ENCODE data around the gene CLNK.

Gene CLNK

GRCh38 chr4:10613926-10614478, 70.6 kb downstream of the CLNK start:
- Histone ChIP-seq H3K36me3 (ENCODE audit: insufficient read depth, insufficient read length, low read length) (no peaks in the 10 kb centered on the region), H3K4me3 (ENCODE audit: insufficient read length, low read depth) (no peak overlapping the region), H3K9me3 (ENCODE audit: insufficient read depth, low read length) (peaks cover 23% of the 10 kb centered on the region), H3K9ac (ENCODE audit: insufficient read length, low read depth) (no peak overlapping the region), H3K27me3 (ENCODE audit: insufficient read depth, insufficient read length) (no peaks in the 10 kb centered on the region), H3K4me1 (ENCODE audit: insufficient read depth, insufficient read length) (no peaks in the 10 kb centered on the region)
- DNase-seq (ENCODE audit: low read depth, low spot score), result no peak
- no peak for TF ChIP-seq ZNF274 (IDR thresholded peaks at IDR 0.05; ENCODE audit: low read depth, low read length)
- TF ChIP-seq SUZ12 (IDR thresholded peaks at IDR 0.05; ENCODE audit: extremely low read depth, insufficient read depth, insufficient read length), result no peak
- TF ChIP-seq YY1 (IDR thresholded peaks at IDR 0.05; ENCODE audit: insufficient read depth, insufficient read length), result no peak

- no peak for TF ChIP-seq YY1 (IDR thresholded peaks at IDR 0.05; ENCODE audit: insufficient read depth, insufficient read length)
- no peak for TF ChIP-seq ZNF274 (IDR thresholded peaks at IDR 0.05; ENCODE audit: low read depth, low read length)
- TF ChIP-seq SUZ12 (IDR thresholded peaks at IDR 0.05; ENCODE audit: extremely low read depth, insufficient read depth, insufficient read length), result no peak
- H3K27me3 ChIP-seq (ENCODE audit: insufficient read depth, insufficient read length), result no peaks in the 10 kb centered on the region
- no peak overlapping the region for H3K4me3 ChIP-seq (ENCODE audit: insufficient read length, low read depth)
- H3K9ac ChIP-seq (ENCODE audit: insufficient read length, low read depth), result no peak overlapping the region
- no peak for DNase-seq (ENCODE audit: low read depth, low spot score)
- peaks cover 23% of the 10 kb centered on the region for H3K9me3 ChIP-seq (ENCODE audit: insufficient read depth, low read length)
- no peaks in the 10 kb centered on the region for H3K4me1 ChIP-seq (ENCODE audit: insufficient read depth, insufficient read length)
- no peaks in the 10 kb centered on the region for H3K36me3 ChIP-seq (ENCODE audit: insufficient read depth, insufficient read length, low read length)
Measured at GRCh38 chr4:10612476-10612875, 72.1 kb downstream of the CLNK start.

GRCh38 chr4:10611673-10612072, 72.9 kb downstream of the CLNK start:
- H3K9ac ChIP-seq (ENCODE audit: insufficient read length, low read depth), result no peak overlapping the region
- DNase-seq (ENCODE audit: low read depth, low spot score), result no peak
- no peak overlapping the region for H3K4me3 ChIP-seq (ENCODE audit: insufficient read length, low read depth)
- TF ChIP-seq SUZ12 (IDR thresholded peaks at IDR 0.05; ENCODE audit: extremely low read depth, insufficient read depth, insufficient read length) (no peak), ZNF274 (IDR thresholded peaks at IDR 0.05; ENCODE audit: low read depth, low read length) (no peak), YY1 (IDR thresholded peaks at IDR 0.05; ENCODE audit: insufficient read depth, insufficient read length) (no peak)
- no peaks in the 10 kb centered on the region for H3K27me3 ChIP-seq (ENCODE audit: insufficient read depth, insufficient read length)
- no peaks in the 10 kb centered on the region for H3K4me1 ChIP-seq (ENCODE audit: insufficient read depth, insufficient read length)
- H3K36me3 ChIP-seq (ENCODE audit: insufficient read depth, insufficient read length, low read length), result no peaks in the 10 kb centered on the region
- H3K9me3 ChIP-seq (ENCODE audit: insufficient read depth, low read length), result peaks cover 23% of the 10 kb centered on the region

GRCh38 chr4:10608501-10609219, 75.9 kb downstream of the CLNK start:
- DNase-seq (ENCODE audit: low read depth, low spot score), result no peak
- no peak overlapping the region for H3K4me3 ChIP-seq (ENCODE audit: insufficient read length, low read depth)
- H3K27me3 ChIP-seq (ENCODE audit: insufficient read depth, insufficient read length), result no peaks in the 10 kb centered on the region
- no peaks in the 10 kb centered on the region for H3K4me1 ChIP-seq (ENCODE audit: insufficient read depth, insufficient read length)
- no peaks in the 10 kb centered on the region for H3K36me3 ChIP-seq (ENCODE audit: insufficient read depth, insufficient read length, low read length)
- TF ChIP-seq ZNF274 (IDR thresholded peaks at IDR 0.05; ENCODE audit: low read depth, low read length), result no peak
- TF ChIP-seq SUZ12 (IDR thresholded peaks at IDR 0.05; ENCODE audit: extremely low read depth, insufficient read depth, insufficient read length), result no peak
- TF ChIP-seq YY1 (IDR thresholded peaks at IDR 0.05; ENCODE audit: insufficient read depth, insufficient read length), result no peak
- H3K9ac ChIP-seq (ENCODE audit: insufficient read length, low read depth), result no peak overlapping the region
- H3K9me3 ChIP-seq (ENCODE audit: insufficient read depth, low read length), result peaks cover 23% of the 10 kb centered on the region

GRCh38 chr4:10607206-10607605, 77.4 kb downstream of the CLNK start:
- H3K36me3 ChIP-seq (ENCODE audit: insufficient read depth, insufficient read length, low read length), result no peaks in the 10 kb centered on the region
- no peak for DNase-seq (ENCODE audit: low read depth, low spot score)
- no peak overlapping the region for H3K9ac ChIP-seq (ENCODE audit: insufficient read length, low read depth)
- no peaks in the 10 kb centered on the region for H3K4me1 ChIP-seq (ENCODE audit: insufficient read depth, insufficient read length)
- TF ChIP-seq SUZ12 (IDR thresholded peaks at IDR 0.05; ENCODE audit: extremely low read depth, insufficient read depth, insufficient read length), result no peak
- no peak for TF ChIP-seq YY1 (IDR thresholded peaks at IDR 0.05; ENCODE audit: insufficient read depth, insufficient read length)
- TF ChIP-seq ZNF274 (IDR thresholded peaks at IDR 0.05; ENCODE audit: low read depth, low read length), result no peak
- H3K4me3 ChIP-seq (ENCODE audit: insufficient read length, low read depth), result no peak overlapping the region
- peaks cover 19% of the 10 kb centered on the region for H3K9me3 ChIP-seq (ENCODE audit: insufficient read depth, low read length)
- no peaks in the 10 kb centered on the region for H3K27me3 ChIP-seq (ENCODE audit: insufficient read depth, insufficient read length)

- no peak for TF ChIP-seq ZNF274 (IDR thresholded peaks at IDR 0.05; ENCODE audit: low read depth, low read length)
- no peak for TF ChIP-seq YY1 (IDR thresholded peaks at IDR 0.05; ENCODE audit: insufficient read depth, insufficient read length)
- TF ChIP-seq SUZ12 (IDR thresholded peaks at IDR 0.05; ENCODE audit: extremely low read depth, insufficient read depth, insufficient read length), result no peak
- no peak for DNase-seq (ENCODE audit: low read depth, low spot score)
- Histone ChIP-seq H3K9ac (ENCODE audit: insufficient read length, low read depth) (no peak overlapping the region), H3K4me3 (ENCODE audit: insufficient read length, low read depth) (no peak overlapping the region), H3K4me1 (ENCODE audit: insufficient read depth, insufficient read length) (no peaks in the 10 kb centered on the region), H3K36me3 (ENCODE audit: insufficient read depth, insufficient read length, low read length) (no peaks in the 10 kb centered on the region), H3K27me3 (ENCODE audit: insufficient read depth, insufficient read length) (no peaks in the 10 kb centered on the region), H3K9me3 (ENCODE audit: insufficient read depth, low read length) (peaks cover 14% of the 10 kb centered on the region)
Measured at GRCh38 chr4:10606483-10607155, 77.9 kb downstream of the CLNK start.
